NB4 (cell line): ENCODE measurements around the gene PTPRD.

Experiments used
- DNase-seq: peaks from one replicate; pipeline ENCODE4 v3.0.0; 2010; ENCODE audit warnings: low read depth
- H3K4me3 ChIP-seq: one replicate; pipeline ENCODE4 v1.5.1; 2011; ENCODE audit warnings: mild to moderate bottlenecking, low read depth, low read length, moderate library complexity
- CTCF ChIP-seq: IDR thresholded peaks from one replicate; pipeline ENCODE4 v1.5.1; 2012; ENCODE audit warnings: low read depth, low read length
- MYC ChIP-seq: IDR thresholded peaks from 2 replicates; pipeline ENCODE4 v1.6.1; 2011; ENCODE audit warnings: low read depth, low read length
- POLR2A ChIP-seq: IDR thresholded peaks from 2 replicates; pipeline ENCODE4 v1.6.1; 2011; ENCODE audit warnings: mild to moderate bottlenecking; ENCODE audit not compliant: insufficient read length; ENCODE audit errors: extremely low read depth
- TF ChIP-seq, protein P1 (sequence below): IDR thresholded peaks from 2 replicates; pipeline ENCODE4 v1.6.1; 2011; ENCODE audit warnings: low read depth, low read length

Gene PTPRD

DNA sequence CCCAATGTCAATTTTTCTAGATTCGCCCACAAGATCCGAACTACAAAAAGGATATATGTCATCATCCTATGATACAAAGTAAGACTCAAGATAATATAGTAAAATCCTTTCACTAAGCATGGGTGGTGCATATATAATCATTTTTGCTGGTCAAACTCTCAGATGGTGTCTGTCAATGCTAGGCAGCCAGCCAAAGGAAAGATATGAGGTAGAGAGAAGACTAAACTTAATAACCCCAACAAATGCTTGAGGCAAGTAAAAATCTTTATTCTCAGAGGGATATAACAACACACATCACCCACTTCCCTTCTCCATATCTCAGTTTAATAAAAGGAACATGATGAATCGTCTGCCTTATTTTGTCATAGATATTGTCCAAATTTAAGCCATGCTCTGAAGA lies 1972.0 kb downstream of the PTPRD start:
- H3K4me3 ChIP-seq: no peak overlapping the region
- TF ChIP-seq CTCF: no peak
- DNase-seq: no peak

- DNase-seq: no peak
- TF ChIP-seq, protein P1, sequence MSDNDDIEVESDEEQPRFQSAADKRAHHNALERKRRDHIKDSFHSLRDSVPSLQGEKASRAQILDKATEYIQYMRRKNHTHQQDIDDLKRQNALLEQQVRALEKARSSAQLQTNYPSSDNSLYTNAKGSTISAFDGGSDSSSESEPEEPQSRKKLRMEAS: no peak
- TF ChIP-seq MYC (no peak), CTCF (no peak), POLR2A (no peak)
- no peak overlapping the region for H3K4me3 ChIP-seq
Observed at GRCh38 chr9:8637626-8638025, 1975.2 kb downstream of the PTPRD start.

DNA sequence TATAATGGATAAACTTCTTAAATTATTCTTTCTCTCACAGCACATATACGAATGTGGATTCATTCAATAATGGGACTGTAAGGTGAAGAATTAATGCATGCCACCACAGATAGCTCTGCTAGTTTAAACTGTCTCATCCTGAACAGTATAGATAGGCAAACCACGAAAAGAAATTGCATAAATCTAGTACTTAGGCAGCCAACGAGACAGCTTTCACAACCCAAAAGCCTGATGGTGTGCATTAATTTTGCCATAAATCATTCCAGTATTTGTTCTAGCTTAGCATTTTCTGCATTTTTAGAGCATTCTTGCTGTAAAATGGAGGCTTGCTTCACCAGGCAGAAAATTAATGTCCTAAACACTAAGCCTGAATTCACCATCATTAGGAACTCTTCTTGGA lies 1979.0 kb downstream of the PTPRD start:
- no peak overlapping the region for H3K4me3 ChIP-seq
- DNase-seq: no peak
- TF ChIP-seq MYC (no peak), POLR2A (no peak)
- TF ChIP-seq, protein P1: no peak

- no peak for TF ChIP-seq MYC
- no peak for TF ChIP-seq CTCF
- TF ChIP-seq, protein P1: no peak
- TF ChIP-seq POLR2A: no peak
- no peak overlapping the region for H3K4me3 ChIP-seq
- DNase-seq: no peak
Observed at GRCh38 chr9:8632493-8632892, 1980.3 kb downstream of the PTPRD start.

- no peak overlapping the region for H3K4me3 ChIP-seq
- TF ChIP-seq CTCF (no peak), MYC (no peak), POLR2A (no peak)
- TF ChIP-seq, protein P1: no peak
- DNase-seq: no peak
Observed at GRCh38 chr9:8628791-8629190, 1984.0 kb downstream of the PTPRD start.

DNA sequence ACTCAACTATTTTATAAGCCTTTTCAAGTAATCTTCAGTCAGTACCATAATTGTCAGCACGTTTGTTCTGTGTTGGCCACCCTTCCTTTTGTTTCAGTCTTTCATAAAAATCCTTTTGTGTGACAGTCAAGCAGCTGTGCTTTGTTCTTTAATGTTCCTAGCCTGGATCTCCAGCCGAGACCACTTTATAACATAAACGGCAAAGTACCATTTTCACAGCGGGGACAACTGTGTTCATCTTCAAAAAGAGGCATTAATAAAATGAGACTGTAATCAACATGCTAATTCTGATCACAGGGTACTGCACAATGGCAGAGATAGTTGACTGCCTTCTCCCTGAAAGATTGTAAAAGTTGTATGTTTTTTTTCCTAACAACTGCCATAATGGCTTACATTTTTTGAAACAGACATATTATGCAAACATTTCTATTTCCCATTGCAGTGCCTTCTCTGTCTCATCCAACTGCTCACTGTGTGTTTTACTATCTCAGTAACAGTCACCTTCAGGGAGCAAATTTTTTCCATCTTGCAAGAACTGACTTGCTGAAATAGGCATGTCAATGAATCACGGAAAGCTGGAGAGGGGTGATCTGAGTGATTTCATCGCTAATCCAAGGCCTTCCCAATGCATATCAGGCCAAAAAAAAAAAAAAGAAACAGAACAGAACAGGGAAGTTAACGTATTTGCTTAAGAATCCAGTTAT lies 1984.7 kb downstream of the PTPRD start:
- DNase-seq: no peak
- TF ChIP-seq CTCF: no peak
- no peak overlapping the region for H3K4me3 ChIP-seq
